Measurements from ENCODE around the gene CBR3. TPM values are rescaled to one million over a fixed set of nuclear protein-coding genes. Genes with fewer than 3 reads are reported as not detected.

Gene CBR3
- total and polyA plus RNA-seq, 2 of the 13 experiments (the other 11 are each of a cell fraction or from before 2014, with no cell fraction given): not detected

GRCh38 chr21:36155603-36156338 is 20.9 kb downstream of the CBR3 start (continued):
- TF ChIP-seq, protein P1, sequence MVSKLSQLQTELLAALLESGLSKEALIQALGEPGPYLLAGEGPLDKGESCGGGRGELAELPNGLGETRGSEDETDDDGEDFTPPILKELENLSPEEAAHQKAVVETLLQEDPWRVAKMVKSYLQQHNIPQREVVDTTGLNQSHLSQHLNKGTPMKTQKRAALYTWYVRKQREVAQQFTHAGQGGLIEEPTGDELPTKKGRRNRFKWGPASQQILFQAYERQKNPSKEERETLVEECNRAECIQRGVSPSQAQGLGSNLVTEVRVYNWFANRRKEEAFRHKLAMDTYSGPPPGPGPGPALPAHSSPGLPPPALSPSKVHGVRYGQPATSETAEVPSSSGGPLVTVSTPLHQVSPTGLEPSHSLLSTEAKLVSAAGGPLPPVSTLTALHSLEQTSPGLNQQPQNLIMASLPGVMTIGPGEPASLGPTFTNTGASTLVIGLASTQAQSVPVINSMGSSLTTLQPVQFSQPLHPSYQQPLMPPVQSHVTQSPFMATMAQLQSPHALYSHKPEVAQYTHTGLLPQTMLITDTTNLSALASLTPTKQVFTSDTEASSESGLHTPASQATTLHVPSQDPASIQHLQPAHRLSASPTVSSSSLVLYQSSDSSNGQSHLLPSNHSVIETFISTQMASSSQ (IDR thresholded peaks at IDR 0.05; ENCODE audit: low read depth): no peak
- TF ChIP-seq, protein P1 (CRISPR knock-in tag; IDR thresholded peaks at IDR 0.05; ENCODE audit: borderline replicate concordance): no peak
- 0 out of 2 replicates have a peak, but pooled peaks have one; percentile 11 for TF ChIP-seq PATZ1 (CRISPR knock-in tag; IDR thresholded peaks at IDR 0.05)
- no peak for TF ChIP-seq ZNF781 (CRISPR knock-in tag; IDR thresholded peaks at IDR 0.05; ENCODE audit: borderline replicate concordance, not compliant biosample characterization)
- no peak for TF ChIP-seq ZNF10 (CRISPR knock-in tag; IDR thresholded peaks at IDR 0.05; ENCODE audit: borderline replicate concordance, low read depth)
- TF ChIP-seq, protein P2, sequence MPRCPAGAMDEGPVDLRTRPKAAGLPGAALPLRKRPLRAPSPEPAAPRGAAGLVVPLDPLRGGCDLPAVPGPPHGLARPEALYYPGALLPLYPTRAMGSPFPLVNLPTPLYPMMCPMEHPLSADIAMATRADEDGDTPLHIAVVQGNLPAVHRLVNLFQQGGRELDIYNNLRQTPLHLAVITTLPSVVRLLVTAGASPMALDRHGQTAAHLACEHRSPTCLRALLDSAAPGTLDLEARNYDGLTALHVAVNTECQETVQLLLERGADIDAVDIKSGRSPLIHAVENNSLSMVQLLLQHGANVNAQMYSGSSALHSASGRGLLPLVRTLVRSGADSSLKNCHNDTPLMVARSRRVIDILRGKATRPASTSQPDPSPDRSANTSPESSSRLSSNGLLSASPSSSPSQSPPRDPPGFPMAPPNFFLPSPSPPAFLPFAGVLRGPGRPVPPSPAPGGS (CRISPR knock-in tag; IDR thresholded peaks at IDR 0.05): no peak
- no peak for TF ChIP-seq KLF13 (CRISPR knock-in tag; IDR thresholded peaks at IDR 0.05)
- no peak for TF ChIP-seq SALL2 (CRISPR knock-in tag; IDR thresholded peaks at IDR 0.05)
- TF ChIP-seq, protein P3, sequence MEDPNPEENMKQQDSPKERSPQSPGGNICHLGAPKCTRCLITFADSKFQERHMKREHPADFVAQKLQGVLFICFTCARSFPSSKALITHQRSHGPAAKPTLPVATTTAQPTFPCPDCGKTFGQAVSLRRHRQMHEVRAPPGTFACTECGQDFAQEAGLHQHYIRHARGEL (CRISPR knock-in tag; IDR thresholded peaks at IDR 0.05): no peak
- no peak for TF ChIP-seq KLF9 (CRISPR knock-in tag; IDR thresholded peaks at IDR 0.05; ENCODE audit: low read depth)
- TF ChIP-seq ZNF275 (CRISPR knock-in tag; IDR thresholded peaks at IDR 0.05; ENCODE audit: borderline replicate concordance): no peak
- TF ChIP-seq JARID2 (CRISPR knock-in tag; IDR thresholded peaks at IDR 0.05; ENCODE audit: insufficient replicate concordance): no peak
